ENCODE measurements around the gene MTPN. TPM values are rescaled to one million over a fixed set of nuclear protein-coding genes. Genes with fewer than 3 reads are reported as not detected.

The MTPN gene
- total RNA-seq, 1 experiment from 2014 or later, result 98.2 TPM

DNA sequence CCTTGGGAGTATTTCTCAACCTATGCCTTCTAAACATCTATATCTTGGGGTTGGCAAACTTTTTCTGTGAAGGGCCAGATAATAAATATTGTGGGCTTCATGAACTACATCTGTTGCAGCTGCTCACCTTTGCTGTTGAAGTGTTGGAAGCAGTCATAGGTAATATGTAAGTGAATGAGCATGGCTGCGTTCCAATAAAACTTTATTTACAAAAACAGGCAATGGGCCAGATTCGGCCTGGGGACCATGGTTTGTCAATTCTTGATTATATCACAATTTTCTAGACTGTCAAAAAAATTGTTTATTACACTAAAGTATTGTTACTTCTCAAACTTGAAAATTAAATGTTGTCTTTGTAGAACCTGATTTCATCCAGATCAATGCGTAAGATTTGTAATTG, 54.9 kb downstream of the MTPN start:
- H3K23ac ChIP-seq (ENCODE audit: insufficient read length, low read depth, low read length), result no peak overlapping the region
- H4K20me1 ChIP-seq (ENCODE audit: control insufficient read depth, insufficient read depth, insufficient read length), result peaks cover 2% of the 10 kb centered on the region
- no peaks in the 10 kb centered on the region for H3K27me3 ChIP-seq (ENCODE audit: insufficient read depth, low read length)
- no peaks in the 10 kb centered on the region for H3K9me3 ChIP-seq (ENCODE audit: control insufficient read depth, low read depth, low read length)
- no peak for DNase-seq
- no peak overlapping the region for H2BK5ac ChIP-seq (ENCODE audit: insufficient read length, low read length)
- no CpG with 5 or more reads among the region's 3 CpGs for WGBS (ENCODE audit: extremely low coverage, insufficient read length, low lambda C conversion rate)
- no peaks in the 10 kb centered on the region for H3K79me2 ChIP-seq (ENCODE audit: insufficient read depth, low read length)
- H4K8ac ChIP-seq (replicated peaks; ENCODE audit: insufficient read length, low read depth, low read length), result no peak overlapping the region
- H3K27ac ChIP-seq (ENCODE audit: insufficient read length, low read depth, low read length), result no peak overlapping the region
- H2AFZ ChIP-seq (ENCODE audit: low read length), result no peak overlapping the region
- no peak overlapping the region for H4K5ac ChIP-seq (ENCODE audit: insufficient read length, low read depth, low read length)
- H3K27ac Mint-ChIP-seq, result no peak overlapping the region
- H2BK12ac ChIP-seq (ENCODE audit: insufficient read length, low read depth, low read length), result no peak overlapping the region
- no peaks in the 10 kb centered on the region for H3K4me1 ChIP-seq (ENCODE audit: insufficient read depth, low read length)
- no peak overlapping the region for H3T11ph ChIP-seq (ENCODE audit: low read length)
- H3K56ac ChIP-seq (ENCODE audit: insufficient read length, low read depth, low read length), result no peak overlapping the region
- H3K9ac ChIP-seq (ENCODE audit: extremely low read depth, insufficient read length, low read length), result no peak overlapping the region
- no peak overlapping the region for H2BK15ac ChIP-seq (ENCODE audit: low read depth, low read length)
- H3K79me1 ChIP-seq (ENCODE audit: insufficient read depth, low read depth, low read length, poor library complexity, severe bottlenecking), result no peaks in the 10 kb centered on the region
- no peak overlapping the region for H4K91ac ChIP-seq (ENCODE audit: insufficient read length, low read depth, low read length)
- H3K18ac ChIP-seq (ENCODE audit: insufficient read length, low read depth, low read length), result no peak overlapping the region
- TF ChIP-seq, protein P1, sequence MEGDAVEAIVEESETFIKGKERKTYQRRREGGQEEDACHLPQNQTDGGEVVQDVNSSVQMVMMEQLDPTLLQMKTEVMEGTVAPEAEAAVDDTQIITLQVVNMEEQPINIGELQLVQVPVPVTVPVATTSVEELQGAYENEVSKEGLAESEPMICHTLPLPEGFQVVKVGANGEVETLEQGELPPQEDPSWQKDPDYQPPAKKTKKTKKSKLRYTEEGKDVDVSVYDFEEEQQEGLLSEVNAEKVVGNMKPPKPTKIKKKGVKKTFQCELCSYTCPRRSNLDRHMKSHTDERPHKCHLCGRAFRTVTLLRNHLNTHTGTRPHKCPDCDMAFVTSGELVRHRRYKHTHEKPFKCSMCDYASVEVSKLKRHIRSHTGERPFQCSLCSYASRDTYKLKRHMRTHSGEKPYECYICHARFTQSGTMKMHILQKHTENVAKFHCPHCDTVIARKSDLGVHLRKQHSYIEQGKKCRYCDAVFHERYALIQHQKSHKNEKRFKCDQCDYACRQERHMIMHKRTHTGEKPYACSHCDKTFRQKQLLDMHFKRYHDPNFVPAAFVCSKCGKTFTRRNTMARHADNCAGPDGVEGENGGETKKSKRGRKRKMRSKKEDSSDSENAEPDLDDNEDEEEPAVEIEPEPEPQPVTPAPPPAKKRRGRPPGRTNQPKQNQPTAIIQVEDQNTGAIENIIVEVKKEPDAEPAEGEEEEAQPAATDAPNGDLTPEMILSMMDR (conservative IDR thresholded peaks at IDR 0.05), result no peak
- H3K4me2 ChIP-seq (ENCODE audit: insufficient read depth, insufficient read length, low read length), result no peak overlapping the region
- H2AK5ac ChIP-seq (ENCODE audit: insufficient read length, low read length), result no peak overlapping the region
- no peaks in the 10 kb centered on the region for H3K9me3 Mint-ChIP-seq
- no peak overlapping the region for H3K14ac ChIP-seq (ENCODE audit: insufficient read depth, low read length)
- H3K27me3 Mint-ChIP-seq (ENCODE audit: low read depth), result no peaks in the 10 kb centered on the region
- H2BK120ac ChIP-seq (ENCODE audit: low read depth, low read length, poor library complexity, severe bottlenecking), result no peak overlapping the region
- H3K4me1 Mint-ChIP-seq, result peaks cover 3 to 8% of the 10 kb centered on the region in 2 experiments; a peak in 3 of 4 replicates
- no peak overlapping the region for H3K4me3 Mint-ChIP-seq
- H3K4ac ChIP-seq (ENCODE audit: low read depth, low read length), result no peak overlapping the region
- H3K36me3 Mint-ChIP-seq (ENCODE audit: insufficient read depth in 1 of 3, low read depth in 3 of 3), result 0 out of 7 replicates have a peak, but pooled peaks cover 0 to 5% (median 0%) of the 10 kb centered on the region in 3 experiments
- no peaks in the 10 kb centered on the region for H3K23me2 ChIP-seq (ENCODE audit: insufficient read length, low read depth, low read length, poor library complexity, severe bottlenecking)
- no peak overlapping the region for H2BK20ac ChIP-seq (ENCODE audit: low read depth, low read length, poor library complexity, severe bottlenecking)

Measured in H9 (cell line).